Endodermal cell (in vitro differentiated cells): Measurements from ENCODE around the gene NAA10. TPM values are rescaled to one million over a fixed set of nuclear protein-coding genes. Genes with fewer than 3 reads are reported as not detected.

Experiments
- DNase-seq: peaks from one replicate; pipeline ENCODE4 v3.0.0-alpha.2; 2017
- H3K27ac ChIP-seq: 2 replicates; pipeline ENCODE4 v1.5.1; 2013; ENCODE audit warnings: mild to moderate bottlenecking, low read depth, low read length, moderate library complexity
- H3K27me3 ChIP-seq: 2 replicates; pipeline ENCODE4 v1.6.1; 2013; ENCODE audit warnings: mild to moderate bottlenecking, low read length, moderate library complexity; ENCODE audit not compliant: insufficient read depth, control insufficient read depth, poor library complexity, severe bottlenecking
- H3K36me3 ChIP-seq: 2 replicates; pipeline ENCODE4 v1.7.0; 2013; ENCODE audit warnings: mild to moderate bottlenecking, low read length, moderate library complexity; ENCODE audit not compliant: control insufficient read depth, insufficient read depth
- H3K4me1 ChIP-seq: one replicate; pipeline ENCODE4 v1.7.0; 2013; ENCODE audit warnings: low read length; ENCODE audit not compliant: control insufficient read depth, insufficient read depth
- H3K4me3 ChIP-seq: 2 replicates; pipeline ENCODE4 v1.5.1; 2013; ENCODE audit warnings: mild to moderate bottlenecking, low read length, moderate library complexity
- H3K9ac ChIP-seq: 2 replicates; pipeline ENCODE4 v1.6.1; 2013; ENCODE audit warnings: mild to moderate bottlenecking, low read length, moderate library complexity; ENCODE audit not compliant: poor library complexity, severe bottlenecking; ENCODE audit errors: extremely low read depth
- H3K9me3 ChIP-seq: 2 replicates; pipeline ENCODE4 v1.6.1; 2013; ENCODE audit warnings: mild to moderate bottlenecking, low read length, moderate library complexity; ENCODE audit not compliant: control insufficient read depth
- H3K27ac Mint-ChIP-seq: 2 replicates; pipeline ENCODE4 v1.8.0; 2020; ENCODE audit warnings: mixed read lengths
- H3K27me3 Mint-ChIP-seq: 2 replicates; pipeline ENCODE4 v1.8.0; 2021; ENCODE audit warnings: mild to moderate bottlenecking, mixed read lengths; ENCODE audit not compliant: insufficient read depth
- H3K36me3 Mint-ChIP-seq: 2 replicates; pipeline ENCODE4 v1.8.0; 2020; ENCODE audit warnings: low read depth, mixed read lengths
- H3K4me1 Mint-ChIP-seq: 2 replicates; pipeline ENCODE4 v1.8.0; 2020; ENCODE audit warnings: mixed read lengths
- H3K4me3 Mint-ChIP-seq: 2 replicates; pipeline ENCODE4 v1.8.0; 2020; ENCODE audit warnings: mild to moderate bottlenecking, moderate library complexity, mixed read lengths
- H3K9me3 Mint-ChIP-seq: 2 replicates; pipeline ENCODE4 v1.8.0; 2020; ENCODE audit warnings: mild to moderate bottlenecking, mixed read lengths
- WGBS, 2 experiments: methylation state at CpG; one replicate each; pipeline versions ENCODE4 v1.1.5 to v1.1.7; 2013; ENCODE audit warnings: missing lambda C conversion rate in 2 of 2, mixed read lengths in 1 of 2; ENCODE audit not compliant: insufficient coverage in 1 of 2, insufficient read length in 1 of 2; 5-methylcytosine and 5-hydroxymethylcytosine counted together
- long read RNA-seq, 4 experiments: library from polyadenylated mRNA in 2 of 4; library from RNA in 1 of 4; library from capped mRNA in 1 of 4; stranded (forward) in 3 of 4; unstranded in 1 of 4; transcript quantifications; one replicate each; pipeline ENCODE4 v2.0.0, GENCODE V29; 2020 to 2021; ENCODE audit warnings: inconsistent platforms in 1 of 4
- polyA plus RNA-seq, 2 experiments: library from polyadenylated mRNA; stranded (reverse); fragments of 50-300 nt; gene quantifications; one replicate each; pipeline ENCODE4 v1.2.3, GENCODE V29; 2013
- total RNA-seq, 2 donors: library from RNA; stranded (reverse); fragmentation: NEBNext Ultra II Directional in 1 of 2; extraction: Animal tissue kit (Norgen Biotek cat#: 25700) in 1 of 2; gene quantifications; 2 replicates in 1 of 2; 3 replicates in 1 of 2; pipeline ENCODE4 v1.2.1, GENCODE V29; 2021
- TF ChIP-seq, protein P1 (sequence below): fragments of 200-600 bp; sonication (generic); conservative IDR thresholded peaks from 2 replicates; pipeline ENCODE4 v1.5.0; 2021; ENCODE audit warnings: antibody characterized with exemption, mild to moderate bottlenecking

The NAA10 gene
- total RNA-seq, result 10 to 100 TPM; 91.6 to 99.3 TPM
- 99.4 TPM for polyA plus RNA-seq (2013, experiment 1 of 2)
- 86.3 TPM for polyA plus RNA-seq (2013, experiment 2 of 2)
- long read RNA-seq, experiment 1, transcript NAA10-208 (8 exons, 1,772 nt), result major isoform, 21 of 33 reads
- long read RNA-seq, experiment 1, partial matches to known transcripts, result 2 of 33 reads
- long read RNA-seq, experiment 1, other reads (novel, unspliced or antisense), result 6 of 33 reads
- long read RNA-seq, experiment 2, transcript NAA10-208 (8 exons, 1,772 nt), result major isoform, 20 of 30 reads
- long read RNA-seq, experiment 2, partial matches to known transcripts, result 0 of 30 reads
- long read RNA-seq, experiment 2, other reads (novel, unspliced or antisense), result 5 of 30 reads
- long read RNA-seq, experiment 3, transcript NAA10-209 (7 exons, 1,080 nt), result minor isoform, 14 of 89 reads
- long read RNA-seq, experiment 3, transcript NAA10-208 (8 exons, 1,772 nt), result major isoform, 57 of 89 reads
- long read RNA-seq, experiment 3, partial matches to known transcripts, result 1 of 89 reads
- long read RNA-seq, experiment 3, other reads (novel, unspliced or antisense), result 10 of 89 reads
- long read RNA-seq, experiment 4, transcript NAA10-208 (8 exons, 1,772 nt), result major isoform, 136 of 156 reads
- long read RNA-seq, experiment 4, transcript NAA10-209 (7 exons, 1,080 nt), result minor isoform, 11 of 156 reads
- long read RNA-seq, experiment 4, partial matches to known transcripts, result 0 of 156 reads
- long read RNA-seq, experiment 4, other reads (novel, unspliced or antisense), result 6 of 156 reads

DNA sequence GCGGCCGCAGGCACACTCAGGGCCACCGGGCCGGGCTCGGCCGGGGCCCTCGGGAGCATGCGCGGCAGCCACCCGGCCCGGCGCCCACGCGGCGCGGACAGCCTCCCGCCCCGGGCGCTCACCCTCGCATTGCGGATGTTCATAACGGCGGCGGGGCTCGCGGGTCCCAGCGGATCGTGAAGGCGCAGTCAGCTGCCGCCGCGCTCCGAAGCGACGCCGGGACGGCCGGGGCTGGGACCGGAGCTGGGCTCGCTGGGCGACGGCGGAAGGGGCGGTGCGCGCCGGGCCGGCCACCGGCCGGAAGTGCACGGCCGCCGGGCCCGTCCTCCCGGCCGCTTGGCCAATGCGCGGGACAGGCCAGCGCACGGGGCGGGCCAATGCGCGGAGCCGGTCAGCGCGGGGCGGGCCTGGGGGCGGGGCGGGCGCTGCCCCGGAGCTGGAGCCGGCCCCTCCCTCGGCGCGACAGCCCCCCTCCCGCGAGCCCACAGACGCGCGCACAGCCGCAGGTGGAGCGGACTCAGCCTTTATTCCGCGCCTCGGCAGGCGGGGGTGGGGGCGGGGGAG is at the start of gene NAA10:
TSS of gene NAA10 (minus strand) at position 276 of the 564 bp plus-strand sequence. CDS start at position 143, 133 bp downstream.
- Histone ChIP-seq H3K27me3 (no peaks in the 10 kb centered on the region), H3K9ac (peak within 1 kb of the TSS; percentile 38), H3K27ac (no peak within 1 kb of the TSS), H3K4me3 (peak within 1 kb of the TSS; percentile 85), H3K4me1 (no peaks in the 10 kb centered on the region), H3K36me3 (peaks cover 8% of the 10 kb centered on the region), H3K9me3 (no peaks in the 10 kb centered on the region)
- TF ChIP-seq, protein P1, sequence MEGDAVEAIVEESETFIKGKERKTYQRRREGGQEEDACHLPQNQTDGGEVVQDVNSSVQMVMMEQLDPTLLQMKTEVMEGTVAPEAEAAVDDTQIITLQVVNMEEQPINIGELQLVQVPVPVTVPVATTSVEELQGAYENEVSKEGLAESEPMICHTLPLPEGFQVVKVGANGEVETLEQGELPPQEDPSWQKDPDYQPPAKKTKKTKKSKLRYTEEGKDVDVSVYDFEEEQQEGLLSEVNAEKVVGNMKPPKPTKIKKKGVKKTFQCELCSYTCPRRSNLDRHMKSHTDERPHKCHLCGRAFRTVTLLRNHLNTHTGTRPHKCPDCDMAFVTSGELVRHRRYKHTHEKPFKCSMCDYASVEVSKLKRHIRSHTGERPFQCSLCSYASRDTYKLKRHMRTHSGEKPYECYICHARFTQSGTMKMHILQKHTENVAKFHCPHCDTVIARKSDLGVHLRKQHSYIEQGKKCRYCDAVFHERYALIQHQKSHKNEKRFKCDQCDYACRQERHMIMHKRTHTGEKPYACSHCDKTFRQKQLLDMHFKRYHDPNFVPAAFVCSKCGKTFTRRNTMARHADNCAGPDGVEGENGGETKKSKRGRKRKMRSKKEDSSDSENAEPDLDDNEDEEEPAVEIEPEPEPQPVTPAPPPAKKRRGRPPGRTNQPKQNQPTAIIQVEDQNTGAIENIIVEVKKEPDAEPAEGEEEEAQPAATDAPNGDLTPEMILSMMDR, result no peak
- Mint-ChIP-seq H3K4me3 (peak within 1 kb of the TSS; percentile 79), H3K4me1 (peaks cover 5% of the 10 kb centered on the region), H3K27ac (peak within 1 kb of the TSS; percentile 58), H3K36me3 (peaks cover 13% of the 10 kb centered on the region), H3K27me3 (peaks cover 1% of the 10 kb centered on the region), H3K9me3 (peaks cover 75% of the 10 kb centered on the region)
- 0% methylated on average over 74 of the region's 87 CpGs; no CpG with 5 or more reads in 1 of the 2 experiments for WGBS, 2 experiments
- DNase-seq, result peak; percentile 83

DNA sequence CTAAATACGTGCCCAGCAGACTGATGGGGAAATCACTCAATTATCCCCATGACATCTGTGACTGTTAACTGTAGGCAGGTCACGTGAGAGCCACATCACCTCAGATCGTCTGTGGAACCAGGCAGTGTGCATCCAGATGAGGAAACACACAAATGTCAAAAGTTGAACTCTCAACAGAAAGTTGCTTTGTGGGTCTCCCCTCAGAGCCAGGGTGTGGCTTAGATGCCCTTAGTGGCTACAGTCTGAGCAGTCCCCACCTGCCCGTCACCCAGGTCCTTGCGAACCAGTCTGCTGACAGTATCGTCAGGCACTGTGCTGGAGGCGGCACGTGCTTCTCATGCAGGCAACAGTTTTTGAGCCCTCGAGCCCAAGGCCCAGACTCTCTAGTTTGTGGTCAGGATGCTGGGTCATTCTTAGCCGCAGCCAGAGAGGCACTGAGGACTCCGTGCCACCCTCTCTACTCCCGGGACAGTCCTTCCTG is 48.5 kb upstream of the NAA10 start:
- H3K4me1 ChIP-seq, result no peaks in the 10 kb centered on the region
- no peaks in the 10 kb centered on the region for H3K36me3 ChIP-seq
- H3K4me1 Mint-ChIP-seq, result no peaks in the 10 kb centered on the region
- no peaks in the 10 kb centered on the region for H3K27me3 ChIP-seq
- H3K9me3 Mint-ChIP-seq, result peaks cover 63% of the 10 kb centered on the region
- H3K4me3 Mint-ChIP-seq, result no peak overlapping the region
- H3K36me3 Mint-ChIP-seq, result peaks cover 12% of the 10 kb centered on the region
- no peaks in the 10 kb centered on the region for H3K27me3 Mint-ChIP-seq
- no peak overlapping the region for H3K9ac ChIP-seq
- no peak overlapping the region for H3K4me3 ChIP-seq
- no peak for DNase-seq
- 93 to 94% methylated on average over 6 to 12 of the region's 12 CpGs for WGBS, 2 experiments
- no peak overlapping the region for H3K27ac ChIP-seq
- H3K27ac Mint-ChIP-seq, result no peak overlapping the region
- TF ChIP-seq, protein P1, result no peak
- H3K9me3 ChIP-seq, result no peaks in the 10 kb centered on the region

DNA sequence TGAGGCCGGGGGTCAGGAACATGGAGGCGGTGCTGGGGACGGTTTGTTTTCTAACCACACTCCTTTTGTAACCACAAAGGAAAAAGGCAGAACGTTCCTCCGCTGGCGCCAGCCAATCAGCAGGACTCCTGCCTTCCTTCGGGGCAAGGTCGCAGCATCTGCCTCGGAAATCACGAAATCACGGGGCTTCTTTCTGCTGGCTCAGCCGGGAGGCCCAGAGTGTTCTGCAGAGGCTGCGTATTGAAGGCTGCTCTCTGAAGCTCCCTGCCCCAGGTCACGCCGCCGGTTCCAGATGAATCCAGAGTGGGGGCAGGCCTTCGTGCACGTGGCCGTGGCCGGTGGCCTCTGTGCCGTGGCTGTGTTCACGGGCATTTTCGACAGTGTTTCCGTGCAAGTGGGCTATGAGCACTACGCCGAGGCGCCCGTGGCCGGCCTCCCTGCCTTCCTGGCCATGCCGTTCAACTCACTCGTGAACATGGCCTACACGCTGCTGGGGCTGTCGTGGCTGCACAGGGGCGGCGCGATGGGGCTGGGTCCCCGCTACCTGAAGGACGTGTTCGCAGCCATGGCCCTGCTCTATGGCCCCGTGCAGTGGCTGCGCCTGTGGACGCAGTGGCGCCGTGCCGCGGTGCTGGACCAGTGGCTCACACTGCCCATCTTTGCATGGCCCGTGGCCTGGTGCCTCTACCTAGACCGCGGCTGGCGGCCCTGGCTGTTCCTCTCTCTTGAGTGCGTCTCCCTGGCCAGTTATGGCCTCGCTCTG is 47.1 kb upstream of the NAA10 start:
- no peak for DNase-seq
- Mint-ChIP-seq H3K36me3 (peaks cover 12% of the 10 kb centered on the region), H3K27ac (no peak overlapping the region), H3K4me1 (no peaks in the 10 kb centered on the region), H3K9me3 (peaks cover 53% of the 10 kb centered on the region), H3K27me3 (no peaks in the 10 kb centered on the region), H3K4me3 (no peak overlapping the region)
- Histone ChIP-seq H3K27me3 (no peaks in the 10 kb centered on the region), H3K27ac (peak overlapping the region; percentile 63), H3K36me3 (no peaks in the 10 kb centered on the region), H3K9me3 (no peaks in the 10 kb centered on the region), H3K9ac (no peak overlapping the region), H3K4me1 (no peaks in the 10 kb centered on the region), H3K4me3 (no peak overlapping the region)
- TF ChIP-seq, protein P1, result no peak
- WGBS, 2 experiments, result 90 to 93% methylated on average over 20 to 52 of the region's 52 CpGs
